Stimulated activated effector memory CD8-positive, alpha-beta T cell treated with anti-CD3 and anti-CD28 coated beads, Interleukin-12 subunit alpha, Interleukin-12 subunit beta, amount 100 ng/mL, for 72 hours (primary cell): ENCODE results near the gene NRTN.
"Not testable (repeated sequence)": the region's sequence is repeated elsewhere in the genome, so short reads cannot be mapped to it uniquely, and the experiment has no call there.

Source experiments
- ATAC-seq: fragments of 150-1000 bp; cut with Tn5 transposase; 2 replicates; pipeline ENCODE4 v1.10.0; 2021
- DNase-seq, 2 donors: peaks; one replicate each; pipeline ENCODE4 v3.0.0; 2021 to 2022; ENCODE audit warnings: low spot score in 2 of 2
- H3K27ac Mint-ChIP-seq: one replicate; pipeline ENCODE4 v1.8.0; 2022; ENCODE audit warnings: mild to moderate bottlenecking, mixed read lengths
- H3K36me3 Mint-ChIP-seq: one replicate; pipeline ENCODE4 v1.8.0; 2022; ENCODE audit warnings: mild to moderate bottlenecking, mixed read lengths
- H3K4me1 Mint-ChIP-seq: one replicate; pipeline ENCODE4 v1.8.0; 2022; ENCODE audit warnings: mixed read lengths
- H3K4me3 Mint-ChIP-seq: one replicate; pipeline ENCODE4 v1.8.0; 2022; ENCODE audit warnings: mild to moderate bottlenecking, mixed read lengths
- H3K9me3 Mint-ChIP-seq: one replicate; pipeline ENCODE4 v1.8.0; 2022; ENCODE audit warnings: mixed read lengths

NRTN gene, protein sequence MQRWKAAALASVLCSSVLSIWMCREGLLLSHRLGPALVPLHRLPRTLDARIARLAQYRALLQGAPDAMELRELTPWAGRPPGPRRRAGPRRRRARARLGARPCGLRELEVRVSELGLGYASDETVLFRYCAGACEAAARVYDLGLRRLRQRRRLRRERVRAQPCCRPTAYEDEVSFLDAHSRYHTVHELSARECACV

GRCh38 chr19:5804516-5805461, at the start of gene NRTN:
TSS of gene NRTN (plus strand) at chr19:5805067. CDS start at chr19:5824166, 19,099 bp downstream.
- ATAC-seq (peak; percentile 4), DNase-seq (peak in 1 of 2 donors; percentile 68)
- Mint-ChIP-seq H3K4me1 (peaks cover 29% of the 10 kb centered on the region), H3K9me3 (no peaks in the 10 kb centered on the region), H3K27ac (peak within 1 kb of the TSS; percentile 88), H3K4me3 (peak within 1 kb of the TSS; percentile 82), H3K36me3 (no peaks in the 10 kb centered on the region)

DNA sequence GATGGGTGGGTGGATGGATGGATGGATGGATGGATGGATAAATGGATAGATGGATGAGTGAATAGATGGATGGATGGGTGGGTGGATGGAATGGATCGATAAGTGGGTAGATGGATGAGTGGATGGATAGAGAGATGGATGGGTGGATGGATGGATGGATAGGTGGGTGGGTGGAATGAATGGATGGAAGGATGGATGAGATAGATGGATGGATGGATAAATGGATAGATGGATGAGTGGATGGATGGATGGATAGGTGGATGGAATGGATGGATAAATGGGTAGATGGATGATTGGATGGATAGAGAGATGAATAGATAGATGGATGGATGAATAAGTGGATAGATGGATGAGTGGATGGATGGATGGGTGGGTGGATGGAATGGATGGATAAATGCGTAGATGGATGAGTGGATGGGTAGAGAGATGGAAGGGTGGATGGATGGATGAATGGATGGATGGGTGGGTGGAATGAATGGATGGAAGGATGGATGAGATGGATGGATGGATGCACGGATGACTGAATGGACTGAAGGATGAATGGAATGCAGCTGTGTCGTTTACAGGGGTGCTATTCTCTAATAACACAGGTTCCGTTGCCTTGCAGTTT, 42.2 kb upstream of the NRTN start:
- H3K9me3 Mint-ChIP-seq: no peaks in the 10 kb centered on the region
- H3K4me3 Mint-ChIP-seq: no peak overlapping the region
- DNase-seq (no peak), ATAC-seq (no peak)
- H3K4me1 Mint-ChIP-seq: no peaks in the 10 kb centered on the region
- no peak overlapping the region for H3K27ac Mint-ChIP-seq
- no peaks in the 10 kb centered on the region for H3K36me3 Mint-ChIP-seq

DNA sequence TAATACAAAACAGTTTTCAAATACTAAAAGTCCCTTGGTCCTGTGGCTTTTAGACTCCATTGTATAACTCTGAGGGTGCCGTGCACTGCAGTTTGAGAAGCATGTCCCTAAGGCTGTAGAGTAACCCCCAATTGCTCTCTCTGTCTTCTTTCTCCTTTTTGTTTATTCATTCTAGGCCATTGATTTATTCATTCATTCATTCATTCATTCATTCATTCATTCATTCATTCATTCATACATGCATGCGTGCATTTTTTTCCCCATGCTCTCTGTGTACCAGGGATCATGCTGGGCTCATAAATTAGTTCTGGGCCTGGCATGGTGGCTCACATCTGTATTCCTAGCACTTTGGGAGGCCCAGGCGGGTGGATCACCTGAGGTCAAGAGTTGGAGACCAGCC, 39.6 kb upstream of the NRTN start:
- no peaks in the 10 kb centered on the region for H3K4me1 Mint-ChIP-seq
- no peak for ATAC-seq
- DNase-seq: no peak
- H3K9me3 Mint-ChIP-seq: no peaks in the 10 kb centered on the region
- H3K27ac Mint-ChIP-seq: no peak overlapping the region
- H3K4me3 Mint-ChIP-seq: no peak overlapping the region
- H3K36me3 Mint-ChIP-seq: no peaks in the 10 kb centered on the region

DNA sequence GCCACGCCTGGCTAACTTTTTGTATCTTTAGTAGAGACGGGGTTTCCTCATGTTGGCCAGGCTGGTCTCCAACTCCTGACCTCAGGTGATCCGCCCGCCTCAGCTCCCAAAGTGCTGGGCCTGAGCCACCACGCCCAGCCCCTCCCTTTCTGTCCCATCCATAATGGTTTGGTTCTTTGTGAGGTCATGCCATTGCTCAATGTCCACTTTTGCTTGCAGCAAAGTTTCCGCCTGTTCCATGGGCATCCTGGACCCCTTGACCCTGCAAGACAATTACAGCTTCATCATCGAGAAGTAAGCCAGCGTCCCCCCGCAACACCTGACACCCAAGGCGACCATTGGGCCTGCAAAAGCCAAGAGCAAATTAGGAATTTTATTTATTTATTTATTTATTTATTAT, 36.9 kb upstream of the NRTN start:
- Mint-ChIP-seq H3K27ac (no peak overlapping the region), H3K36me3 (no peaks in the 10 kb centered on the region), H3K4me1 (no peaks in the 10 kb centered on the region), H3K9me3 (no peaks in the 10 kb centered on the region), H3K4me3 (no peak overlapping the region)
- no peak for ATAC-seq
- no peak for DNase-seq

- no peaks in the 10 kb centered on the region for H3K4me1 Mint-ChIP-seq
- ATAC-seq: no peak
- H3K27ac Mint-ChIP-seq: no peak overlapping the region
- no peaks in the 10 kb centered on the region for H3K36me3 Mint-ChIP-seq
- DNase-seq: no peak
- no peaks in the 10 kb centered on the region for H3K9me3 Mint-ChIP-seq
- no peak overlapping the region for H3K4me3 Mint-ChIP-seq
Observed at GRCh38 chr19:5772416-5772815, 32.5 kb upstream of the NRTN start.

- H3K27ac Mint-ChIP-seq: no peak overlapping the region
- ATAC-seq (no peak), DNase-seq (no peak)
- no peaks in the 10 kb centered on the region for H3K9me3 Mint-ChIP-seq
- H3K36me3 Mint-ChIP-seq: no peaks in the 10 kb centered on the region
- H3K4me1 Mint-ChIP-seq: no peaks in the 10 kb centered on the region
- H3K4me3 Mint-ChIP-seq: no peak overlapping the region
Observed at GRCh38 chr19:5773276-5773675, 31.6 kb upstream of the NRTN start.

- Mint-ChIP-seq H3K9me3 (no peaks in the 10 kb centered on the region), H3K4me3 (no peak overlapping the region), H3K36me3 (no peaks in the 10 kb centered on the region), H3K4me1 (no peaks in the 10 kb centered on the region), H3K27ac (no peak overlapping the region)
- DNase-seq: no peak
- no peak for ATAC-seq
Observed at GRCh38 chr19:5774921-5775320, 29.9 kb upstream of the NRTN start.

GRCh38 chr19:5775668-5776309, 29.1 kb upstream of the NRTN start:
- no peaks in the 10 kb centered on the region for H3K36me3 Mint-ChIP-seq
- H3K4me3 Mint-ChIP-seq: no peak overlapping the region
- H3K9me3 Mint-ChIP-seq: no peaks in the 10 kb centered on the region
- no peak overlapping the region for H3K27ac Mint-ChIP-seq
- no peak for ATAC-seq
- DNase-seq: no peak
- H3K4me1 Mint-ChIP-seq: no peaks in the 10 kb centered on the region

GRCh38 chr19:5778402-5778801, 26.5 kb upstream of the NRTN start:
- H3K36me3 Mint-ChIP-seq: no peaks in the 10 kb centered on the region
- ATAC-seq (no peak), DNase-seq (no peak)
- no peak overlapping the region for H3K4me3 Mint-ChIP-seq
- no peaks in the 10 kb centered on the region for H3K9me3 Mint-ChIP-seq
- no peaks in the 10 kb centered on the region for H3K4me1 Mint-ChIP-seq
- no peak overlapping the region for H3K27ac Mint-ChIP-seq

GRCh38 chr19:5780916-5781315, 24.0 kb upstream of the NRTN start:
- H3K27ac Mint-ChIP-seq, ATAC-seq, DNase-seq, H3K9me3 Mint-ChIP-seq, H3K4me3 Mint-ChIP-seq, H3K4me1 Mint-ChIP-seq: not testable (repeated sequence)
- H3K36me3 Mint-ChIP-seq: peaks cover 14% of the 10 kb centered on the region

DNA sequence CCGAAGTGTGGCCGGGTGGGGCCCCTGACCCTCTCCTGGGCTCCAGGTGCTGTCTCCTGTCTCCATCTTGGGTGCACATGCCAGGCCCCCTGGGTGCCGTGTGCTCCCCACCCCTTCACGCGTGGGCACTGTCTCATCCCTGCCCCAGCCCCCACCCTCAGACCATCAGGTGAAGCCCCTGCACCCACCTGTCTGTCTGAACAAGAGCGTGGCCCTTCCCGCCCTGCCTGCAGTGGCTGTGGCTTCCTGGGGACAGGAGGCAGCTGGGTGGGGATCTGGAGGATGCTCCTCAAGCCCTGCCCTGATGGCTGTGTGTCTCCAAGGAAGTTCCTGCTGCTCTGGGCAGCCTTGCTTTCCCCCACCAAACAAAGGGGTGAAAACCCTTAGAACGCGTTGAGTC, 22.5 kb upstream of the NRTN start:
- Mint-ChIP-seq H3K4me1 (peaks cover 6% of the 10 kb centered on the region), H3K36me3 (peaks cover 28% of the 10 kb centered on the region), H3K27ac (no peak overlapping the region), H3K9me3 (no peaks in the 10 kb centered on the region), H3K4me3 (no peak overlapping the region)
- ATAC-seq (no peak), DNase-seq (no peak)

DNA sequence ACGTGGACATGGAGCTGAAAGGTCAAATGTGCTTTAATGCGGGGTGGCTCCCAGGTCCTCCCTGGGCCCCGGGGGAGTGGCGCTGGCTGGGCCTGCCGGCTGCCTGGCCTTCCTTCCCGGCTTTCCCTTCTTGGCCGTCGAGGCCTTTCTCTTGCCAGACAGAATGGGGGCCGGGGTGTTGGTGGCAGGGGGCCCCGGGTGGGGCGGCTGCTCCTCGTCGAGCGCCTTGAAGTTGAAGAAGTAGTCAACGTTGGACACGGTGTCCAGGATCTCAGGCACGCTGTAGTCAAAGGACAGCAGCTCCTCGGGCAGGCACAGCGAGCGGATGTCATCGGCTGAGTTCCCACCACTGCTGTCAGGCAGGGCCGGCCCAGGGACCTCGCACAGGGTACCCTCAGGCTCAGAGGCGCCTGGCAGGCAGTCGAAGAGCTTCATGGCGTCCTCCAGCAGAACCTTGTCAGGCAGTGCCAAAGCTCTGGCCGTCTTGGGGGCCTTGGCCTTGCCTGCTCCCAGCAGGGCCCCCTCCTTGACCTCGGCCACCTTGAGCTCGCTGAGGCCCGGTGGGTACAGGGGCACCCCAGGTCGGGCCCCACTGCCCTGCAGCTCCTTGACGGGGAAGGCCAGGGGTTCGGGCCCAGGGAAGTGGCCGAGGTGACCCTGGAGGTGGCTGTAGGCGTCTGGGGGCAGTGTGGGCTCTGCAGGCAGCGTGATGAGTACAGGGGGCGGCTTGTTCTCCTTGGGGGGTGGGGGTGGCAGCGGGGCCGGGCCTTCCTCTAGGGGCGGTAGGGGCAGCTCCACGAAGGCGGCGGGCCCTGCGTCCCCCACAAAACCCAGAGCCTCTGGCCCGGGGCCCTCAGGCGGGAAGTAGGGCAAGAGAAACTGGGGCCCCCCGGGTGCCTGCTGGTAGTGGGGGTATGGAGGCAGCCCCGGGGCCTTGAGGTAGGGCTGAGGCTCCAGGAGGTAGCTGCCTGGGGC, 21.6 kb upstream of the NRTN start:
- ATAC-seq: no peak
- Mint-ChIP-seq H3K36me3 (peaks cover 37% of the 10 kb centered on the region), H3K27ac (no peak overlapping the region)

GRCh38 chr19:5784581-5785147, 20.2 kb upstream of the NRTN start, which contains the start of gene PRR22:
TSS of gene PRR22 (minus strand) at chr19:5784746. CDS start at chr19:5784660, 86 bp downstream.
- Mint-ChIP-seq H3K27ac (no peak within 1 kb of the TSS), H3K4me1 (peaks cover 12% of the 10 kb centered on the region), H3K4me3 (no peak within 1 kb of the TSS), H3K36me3 (peaks cover 51% of the 10 kb centered on the region), H3K9me3 (no peaks in the 10 kb centered on the region)
- DNase-seq (no peak), ATAC-seq (no peak)

More for the DNA sequence above, 21.6 kb upstream of the NRTN start:
- Mint-ChIP-seq H3K4me3 (no peak overlapping the region), H3K9me3 (no peaks in the 10 kb centered on the region), H3K4me1 (peaks cover 8% of the 10 kb centered on the region)
- DNase-seq: no peak

DNA sequence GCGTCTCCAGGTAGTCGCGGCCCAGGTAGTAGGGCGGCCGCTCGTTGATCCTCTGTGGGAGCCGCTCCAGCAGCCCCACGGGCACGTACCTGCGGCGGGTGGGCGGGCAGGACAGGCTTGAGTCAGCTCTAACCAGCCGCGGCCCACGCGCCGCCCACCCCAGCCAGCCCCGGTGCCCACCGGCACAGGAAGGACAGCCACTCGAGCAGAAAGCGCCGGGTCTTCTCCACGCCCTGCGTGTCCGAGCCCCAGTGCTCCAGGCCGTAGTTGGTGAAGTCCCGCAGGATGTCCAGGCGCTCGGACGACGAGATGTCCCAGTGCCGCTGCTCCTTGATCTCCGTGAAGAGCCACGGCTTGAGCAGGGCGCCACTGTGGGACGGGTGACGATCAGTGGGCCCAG, 19.4 kb upstream of the NRTN start:
- no peak overlapping the region for H3K27ac Mint-ChIP-seq
- peaks cover 18% of the 10 kb centered on the region for H3K4me1 Mint-ChIP-seq
- no peak for DNase-seq
- no peak overlapping the region for H3K4me3 Mint-ChIP-seq
- H3K36me3 Mint-ChIP-seq: peaks cover 59% of the 10 kb centered on the region
- no peaks in the 10 kb centered on the region for H3K9me3 Mint-ChIP-seq
- no peak for ATAC-seq
